GM23248 (cell line): ENCODE data around the gene ELOVL5.

Experiments used
- EZH2 ChIP-seq: fragments of 200-600 bp; sonication (generic); IDR thresholded peaks from 2 replicates; pipeline ENCODE4 v1.6.1; 2018; ENCODE audit warnings: antibody characterized with exemption, mild to moderate bottlenecking; ENCODE audit not compliant: insufficient read depth, poor library complexity, severe bottlenecking
- EZH2phosphoT487 ChIP-seq: fragments of 200-600 bp; sonication (generic); IDR thresholded peaks from 2 replicates; pipeline ENCODE4 v1.6.1; 2018; ENCODE audit warnings: antibody characterized with exemption, moderate library complexity, mild to moderate bottlenecking, low read depth; ENCODE audit not compliant: insufficient read depth

GRCh38 chr6:53282741-53283140 is 66.0 kb downstream of the ELOVL5 start:
- TF ChIP-seq EZH2 (no peak), EZH2phosphoT487 (no peak)
